Measurements from ENCODE around the gene SLC35A3. TPM values are rescaled to one million over a fixed set of nuclear protein-coding genes. Genes with fewer than 3 reads are reported as not detected.

Gene SLC35A3
- total and polyA plus RNA-seq, 2 of the 4 experiments (the other 2 are of a cell fraction): 9.6 to 13.6 TPM

- H4K8ac ChIP-seq (ENCODE audit: low read depth in 2 of 2, low read length in 2 of 2): no peak overlapping the region
- H2BK20ac ChIP-seq (ENCODE audit: low read depth, low read length): no peak overlapping the region
- H3K14ac ChIP-seq (replicated peaks; ENCODE audit: low read depth, low read length): no peak overlapping the region
- no peak overlapping the region for H3K18ac ChIP-seq (ENCODE audit: low read depth, low read length)
- H3K23ac ChIP-seq (ENCODE audit: low read depth, low read length): no peak overlapping the region
- no peak overlapping the region for H3K4me3 ChIP-seq (ENCODE audit: insufficient read depth, low read depth, low read length)
- no peak overlapping the region for H3K27ac ChIP-seq (ENCODE audit: insufficient read depth, low read length)
- DNase-seq (no peak), ATAC-seq (ENCODE audit: low read depth) (no peak)
- no peak overlapping the region for H2BK5ac ChIP-seq (ENCODE audit: low read depth, low read length, poor library complexity, severe bottlenecking)
- no peaks in the 10 kb centered on the region for H3K36me3 ChIP-seq (ENCODE audit: control insufficient read depth, insufficient read depth, low read length)
- no CpG with 5 or more reads among the region's 1 CpG for WGBS, 2 experiments (ENCODE audit: extremely low coverage in 2 of 2, insufficient read length in 1 of 2)
- peaks cover 12 to 29% of the 10 kb centered on the region in 2 experiments for H3K79me1 ChIP-seq (ENCODE audit: low read depth in 1 of 2, low read length in 2 of 2)
- ChIA-PET CTCF (no interaction called here), POLR2A (ENCODE audit: unreplicated experiment) (no interaction called here)
- H3K4ac ChIP-seq (ENCODE audit: low read depth, low read length): no peak overlapping the region
- H4K5ac ChIP-seq (ENCODE audit: low read depth, low read length): no peak overlapping the region
- no peak overlapping the region for H2AK9ac ChIP-seq (replicated peaks; ENCODE audit: low read depth, low read length, poor library complexity)
- peaks cover 2% of the 10 kb centered on the region; the same call in 1 of the 2 replicates for H3K4me1 ChIP-seq (ENCODE audit: control insufficient read depth, insufficient read depth, low read length)
- H2BK120ac ChIP-seq (ENCODE audit: low read depth, low read length): no peak overlapping the region
- H2AK5ac ChIP-seq (ENCODE audit: low read depth, low read length): no peak overlapping the region
- no peak overlapping the region for H2AFZ ChIP-seq (replicated peaks; ENCODE audit: low read length, poor library complexity)
- intact Hi-C loops (cut with micrococcal nuclease) (no loop called here), dilution Hi-C loops (cut with HindIII; ENCODE audit: low sequenced_read_pairs, unreplicated experiment) (no loop called here), in situ Hi-C loops (cut with MboI; ENCODE audit: low sequenced_read_pairs) (no loop called here)
- no peak for TF ChIP-seq FOS (IDR thresholded peaks at IDR 0.05; ENCODE audit: low read depth, low read length)
- TF ChIP-seq ELK1 (IDR thresholded peaks at IDR 0.05; ENCODE audit: borderline replicate concordance, low read depth, low read length): no peak
- TF ChIP-seq CHD1 (IDR thresholded peaks at IDR 0.05; ENCODE audit: low read depth, low read length): no peak
- TF ChIP-seq RAD21 (IDR thresholded peaks at IDR 0.05; ENCODE audit: low read length): no peak
- no peak for TF ChIP-seq NFE2L2 (IDR thresholded peaks at IDR 0.05; ENCODE audit: low read depth, low read length)
- no peak for TF ChIP-seq MXI1 (IDR thresholded peaks at IDR 0.05; ENCODE audit: borderline replicate concordance, low read depth, low read length)
- TF ChIP-seq SMC3 (IDR thresholded peaks at IDR 0.05; ENCODE audit: low read depth, low read length): no peak
- no peak for TF ChIP-seq MAZ (IDR thresholded peaks at IDR 0.05; ENCODE audit: borderline replicate concordance, low read depth, low read length)
- no peak for TF ChIP-seq MAFK (IDR thresholded peaks at IDR 0.05; ENCODE audit: low read depth, low read length)
- TF ChIP-seq POLR2A (IDR thresholded peaks at IDR 0.05; ENCODE audit: low read depth, low read length): no peak
- no peak for TF ChIP-seq BHLHE40 (IDR thresholded peaks at IDR 0.05; ENCODE audit: low read depth, low read length)
- no peak for TF ChIP-seq RCOR1 (IDR thresholded peaks at IDR 0.05; ENCODE audit: insufficient replicate concordance, low read length)
- no peak for TF ChIP-seq USF2 (IDR thresholded peaks at IDR 0.05; ENCODE audit: low read depth, low read length)
- TF ChIP-seq RFX5 (IDR thresholded peaks at IDR 0.05; ENCODE audit: low read depth, low read length): no peak
- TF ChIP-seq CEBPB (IDR thresholded peaks at IDR 0.05; ENCODE audit: low read depth, low read length): no peak
- no peak for TF ChIP-seq CTCF (conservative IDR thresholded peaks at IDR 0.05; ENCODE audit: low read depth, low read length)
- no peaks in the 10 kb centered on the region for H3K27me3 ChIP-seq (ENCODE audit: control insufficient read depth, insufficient read depth, low read length)
- H3K9ac ChIP-seq (ENCODE audit: low read depth, low read length): no peak overlapping the region
- H3K4me2 ChIP-seq (ENCODE audit: low read depth, low read length): no peak overlapping the region
- 0 out of 2 replicates have a peak, but pooled peaks cover 4% of the 10 kb centered on the region for H3K9me1 ChIP-seq (ENCODE audit: insufficient read depth, low read length)
- no peaks in the 10 kb centered on the region; the same call in 1 of the 2 replicates for H3K9me3 ChIP-seq (ENCODE audit: control insufficient read depth, insufficient read depth, low read length)
- peaks cover 3% of the 10 kb centered on the region; the same call in 1 of the 2 replicates for H4K20me1 ChIP-seq (ENCODE audit: insufficient read depth, low read length)
- no TSS peak for BruUV-seq (replicated peaks)
- H2BK15ac ChIP-seq (ENCODE audit: low read depth, low read length): no peak overlapping the region
- H4K91ac ChIP-seq (ENCODE audit: insufficient read depth, low read depth, low read length): no peak overlapping the region
- H3K56ac ChIP-seq (ENCODE audit: extremely low read depth, insufficient read depth, low read length): no peak overlapping the region
These were observed 35.6 kb downstream of the SLC35A3 start for GRCh38 chr1:100005424-100005823.
